Hematopoietic multipotent progenitor cell treated with erythropoietin and hydrocortisone succinate and interleukin-3 and kit ligand, for 8 days (in vitro differentiated cells): ENCODE data around the gene RUBCN.
"Not testable (repeated sequence)": the region's sequence is repeated elsewhere in the genome, so short reads cannot be mapped to it uniquely, and the experiment has no call there.

Experiments
- DNase-seq: peaks from one replicate; pipeline ENCODE4 v3.0.0-alpha.2; 2015

Gene RUBCN

GRCh38 chr3:197656129-197656528 lies 80.6 kb downstream of the RUBCN start:
- not testable (repeated sequence) for DNase-seq

- not testable (repeated sequence) for DNase-seq
Measured at GRCh38 chr3:197654998-197655330, 81.7 kb downstream of the RUBCN start.

GRCh38 chr3:197654090-197654997 lies 82.4 kb downstream of the RUBCN start:
- DNase-seq: not testable (repeated sequence)

DNA sequence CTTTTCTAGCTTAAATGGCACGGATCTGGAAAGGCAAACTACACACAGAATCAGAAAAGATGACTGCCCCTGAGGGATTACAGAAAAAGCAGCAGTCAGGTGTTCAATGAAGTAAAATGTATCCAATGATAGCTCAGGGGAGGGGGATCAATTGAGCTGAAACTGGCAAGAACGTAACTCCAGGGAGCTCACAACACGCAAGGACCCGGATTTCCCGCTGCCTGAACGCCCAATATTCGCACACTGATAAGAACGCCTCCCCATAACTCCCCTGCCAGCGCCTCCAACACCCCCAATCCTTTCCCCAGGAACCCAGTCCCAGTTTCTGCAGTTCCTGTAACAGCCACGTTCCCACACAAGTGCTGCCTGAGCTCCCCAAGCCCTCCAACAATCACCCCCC lies 83.8 kb downstream of the RUBCN start:
- DNase-seq: not testable (repeated sequence)

DNA sequence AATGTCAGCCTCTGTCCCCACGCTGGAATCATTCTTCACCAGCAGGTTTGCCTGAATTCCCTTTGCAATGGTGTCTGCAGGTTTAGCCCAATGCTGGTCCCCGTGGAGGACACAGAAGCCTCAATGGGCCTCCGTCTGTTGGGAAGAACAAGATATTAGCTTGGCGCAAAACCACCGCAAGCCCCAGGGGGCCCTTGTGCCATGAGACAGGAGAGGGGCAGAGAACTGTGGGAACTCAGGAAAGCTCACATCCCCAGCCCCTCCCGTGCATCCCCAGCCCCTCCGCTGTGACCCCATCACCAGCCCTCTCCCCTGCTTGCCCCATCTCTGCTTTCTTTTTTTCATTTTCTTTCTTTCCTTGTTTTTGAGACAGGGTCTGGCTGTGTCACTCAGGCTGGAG lies 89.1 kb downstream of the RUBCN start:
- DNase-seq: not testable (repeated sequence)

DNA sequence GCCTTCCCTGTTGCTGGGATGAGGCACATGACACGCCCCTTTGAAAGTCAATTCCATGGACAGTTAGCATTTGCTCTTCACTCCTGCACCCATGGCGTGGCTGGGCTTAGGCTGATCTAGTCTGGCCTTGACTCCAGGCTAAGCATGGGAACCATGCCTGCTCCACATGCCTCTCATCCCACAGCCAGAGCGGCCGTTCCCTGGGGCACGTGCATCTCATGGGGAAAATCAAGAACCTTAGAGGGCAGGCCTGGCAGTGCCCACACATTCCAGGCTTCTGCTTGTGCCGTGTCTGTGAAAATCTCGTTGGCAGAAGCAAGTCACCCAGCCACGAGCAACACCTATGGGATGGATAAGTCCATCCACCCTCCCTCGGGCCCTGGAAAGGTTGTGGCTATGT lies 89.5 kb downstream of the RUBCN start:
- DNase-seq: not testable (repeated sequence)

DNA sequence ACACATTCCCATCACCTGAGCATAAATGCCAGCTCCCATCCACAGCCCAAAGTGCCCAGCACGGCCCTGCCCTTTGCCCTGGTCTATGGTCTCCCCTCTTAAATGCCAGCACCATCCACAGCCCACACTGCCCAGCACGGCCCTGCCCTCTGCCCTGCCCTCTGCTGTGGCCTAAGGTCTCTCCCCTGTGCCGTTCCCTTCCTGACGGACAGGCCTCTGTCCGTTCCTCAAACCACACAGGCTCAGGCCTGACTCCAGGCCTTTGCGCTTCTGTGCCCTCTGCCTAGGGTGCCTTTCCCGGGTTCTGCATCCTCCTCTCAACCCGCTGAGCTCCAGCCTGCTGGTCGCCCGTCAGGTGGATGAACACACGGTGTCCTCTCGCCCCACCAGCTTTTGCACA lies 90.4 kb downstream of the RUBCN start:
- DNase-seq: not testable (repeated sequence)

DNA sequence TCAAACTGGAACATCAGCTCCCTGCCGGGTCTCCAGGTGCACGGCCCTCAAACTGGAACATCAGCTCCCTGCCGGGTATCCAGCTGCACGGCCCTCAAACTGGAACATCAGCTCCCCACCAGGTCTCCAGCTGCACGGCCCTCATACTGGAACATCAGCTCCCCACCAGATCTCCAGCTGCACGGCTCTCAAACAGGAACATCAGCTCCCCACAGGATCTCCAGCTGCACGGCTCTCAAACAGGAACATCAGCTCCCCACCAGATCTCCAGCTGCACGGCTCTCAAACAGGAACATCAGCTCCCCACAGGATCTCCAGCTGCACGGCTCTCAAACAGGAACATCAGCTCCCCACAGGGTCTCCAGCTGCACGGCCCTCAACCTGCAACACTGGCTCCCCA lies 99.1 kb downstream of the RUBCN start:
- not testable (repeated sequence) for DNase-seq

- not testable (repeated sequence) for DNase-seq
Measured at GRCh38 chr3:197631989-197632388, 104.7 kb downstream of the RUBCN start.

DNA sequence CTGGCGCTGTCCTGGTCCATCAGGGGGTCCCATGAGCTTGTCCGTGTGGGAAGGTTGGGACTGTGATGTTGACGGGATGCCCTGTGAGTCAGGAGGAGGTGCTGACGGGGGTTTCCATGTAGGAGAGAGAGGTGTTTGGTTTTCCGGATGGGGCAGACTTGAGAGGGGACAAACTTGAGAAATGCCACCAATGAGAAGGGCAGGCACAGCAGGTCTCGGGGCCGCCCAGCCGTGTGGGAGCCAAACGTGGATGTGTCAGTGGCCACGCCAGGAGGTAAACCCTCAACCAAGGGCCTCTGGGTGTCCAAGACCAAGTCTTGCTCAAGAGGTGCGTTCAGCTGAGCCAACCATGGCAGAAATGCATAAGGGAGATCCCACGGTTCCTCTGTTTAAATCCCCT lies 105.9 kb downstream of the RUBCN start:
- not testable (repeated sequence) for DNase-seq

DNA sequence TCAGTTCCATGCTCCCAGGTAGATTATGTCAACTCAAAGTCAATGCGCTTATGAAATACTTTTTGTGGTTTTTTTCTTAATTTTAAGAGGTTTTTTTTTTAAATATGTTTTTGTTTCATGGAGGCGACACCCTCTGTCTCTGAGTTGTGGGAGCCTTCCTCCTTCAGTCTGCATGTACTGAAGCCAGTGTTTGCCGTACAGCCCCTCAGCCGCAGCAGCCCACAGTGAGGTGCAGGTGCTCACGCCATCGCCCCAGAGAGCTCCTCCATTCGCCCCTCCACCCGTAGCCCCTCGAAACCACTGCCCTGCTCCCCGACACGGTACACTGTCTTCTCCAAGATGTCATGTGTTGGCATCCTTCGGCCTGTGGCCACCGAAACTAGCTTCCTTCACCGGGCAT lies 107.4 kb downstream of the RUBCN start:
- not testable (repeated sequence) for DNase-seq

- DNase-seq: peak; percentile 79
Measured at GRCh38 chr3:197627772-197628523, 108.8 kb downstream of the RUBCN start.

- not testable (repeated sequence) for DNase-seq
Measured at GRCh38 chr3:197627158-197627771, 109.4 kb downstream of the RUBCN start.

GRCh38 chr3:197626404-197627157 lies 110.1 kb downstream of the RUBCN start:
- not testable (repeated sequence) for DNase-seq

DNA sequence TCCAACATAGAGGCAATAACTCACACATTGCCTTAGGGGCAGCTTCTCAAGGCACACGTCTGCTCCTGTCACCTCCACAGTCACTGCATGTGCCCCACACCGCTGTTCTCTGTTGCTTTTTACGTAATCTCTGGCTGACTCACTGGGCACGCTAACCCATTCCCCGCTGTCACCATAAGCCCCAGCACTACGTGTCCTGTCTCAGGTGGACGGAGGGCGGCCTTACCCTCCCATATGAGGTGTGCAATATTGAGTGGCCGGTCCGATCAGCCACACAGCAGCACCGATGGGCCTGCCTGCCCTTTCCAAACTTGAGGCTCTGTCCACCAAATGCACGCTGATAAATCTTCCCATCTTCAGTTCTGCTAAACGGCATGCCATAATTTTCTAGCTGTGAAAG lies 115.2 kb downstream of the RUBCN start:
- DNase-seq: not testable (repeated sequence)
